Hepatocyte (in vitro differentiated cells): ENCODE results near the gene OR8B4.

Source experiments
- CTCF ChIP-seq: fragments of 200-600 bp; sonication (generic); IDR thresholded peaks from 2 replicates; pipeline ENCODE4 v1.5.1; 2016; ENCODE audit warnings: antibody characterized with exemption, mild to moderate bottlenecking; ENCODE audit not compliant: poor library complexity
- EZH2 ChIP-seq: fragments of 200-600 bp; sonication (generic); IDR thresholded peaks from 2 replicates; pipeline ENCODE4 v1.6.1; 2016; ENCODE audit warnings: antibody characterized with exemption, mild to moderate bottlenecking, borderline replicate concordance
- EZH2phosphoT487 ChIP-seq: fragments of 200-600 bp; sonication (generic); IDR thresholded peaks from one replicate; pipeline ENCODE4 v1.6.1; 2018; ENCODE audit warnings: antibody characterized with exemption, mild to moderate bottlenecking, low read depth, moderate library complexity; ENCODE audit not compliant: unreplicated experiment, severe bottlenecking

GRCh38 chr11:124441081-124441480 is 16.4 kb upstream of the OR8B4 start:
- TF ChIP-seq CTCF (no peak), EZH2 (no peak), EZH2phosphoT487 (no peak)
